Measurements from ENCODE around the gene RPN1. TPM values are rescaled to one million over a fixed set of nuclear protein-coding genes. Genes with fewer than 3 reads are reported as not detected.

The RPN1 gene
- total and polyA plus RNA-seq, 4 donors, result 132 to 407 (median 249) TPM

DNA sequence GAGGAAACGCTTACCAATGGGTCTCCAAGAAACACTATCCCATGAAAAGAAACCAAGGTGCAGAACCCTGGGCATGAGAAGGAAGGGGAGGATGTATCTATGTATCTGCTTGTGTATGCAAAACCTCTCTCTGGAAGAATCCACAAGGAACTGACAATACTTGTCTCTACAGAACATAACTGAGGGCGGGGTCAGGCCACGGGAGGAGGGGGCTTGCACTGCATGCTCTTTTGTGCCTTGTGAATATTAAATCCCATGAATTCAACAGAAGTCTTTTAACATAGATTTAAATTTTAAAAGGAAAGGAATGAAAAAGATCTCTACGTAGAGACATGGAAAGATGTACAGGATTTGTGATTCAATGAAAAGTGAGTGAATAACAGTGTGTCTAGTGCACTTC lies 57.8 kb downstream of the RPN1 start:
- Histone ChIP-seq H3K4me1 (ENCODE audit: control insufficient read depth in 4 of 4, insufficient read depth in 4 of 4, low read length in 3 of 4) (peaks cover 0 to 4% (median 0%) of the 10 kb centered on the region in 4 donors), H3K9me3 (ENCODE audit: control insufficient read depth in 4 of 4, low read length in 3 of 4) (no peaks in the 10 kb centered on the region), H3K27ac (ENCODE audit: low read depth in 1 of 2, low read length in 2 of 2) (no peak overlapping the region), H3K9ac (ENCODE audit: low read depth in 1 of 2, low read length in 2 of 2) (no peak overlapping the region), H3K36me3 (ENCODE audit: control insufficient read depth in 4 of 4, insufficient read depth in 3 of 4, low read depth in 1 of 4, low read length in 3 of 4) (no peaks in the 10 kb centered on the region), H3K4me3 (ENCODE audit: low read depth in 1 of 3, low read length in 3 of 3) (no peak overlapping the region), H3K27me3 (ENCODE audit: control insufficient read depth in 4 of 4, insufficient read depth in 4 of 4, low read length in 3 of 4) (no peaks in the 10 kb centered on the region)
- DNase-seq (ENCODE audit: low spot score), result no peak
- TF ChIP-seq YY1 (IDR thresholded peaks at IDR 0.05) (no peak), SP1 (IDR thresholded peaks at IDR 0.05) (no peak), GABPA (IDR thresholded peaks at IDR 0.05 in 1 of 2, conservative IDR thresholded peaks at IDR 0.05 in 1 of 2) (no peak), HNF4G (IDR thresholded peaks at IDR 0.05) (no peak), FOXA1 (IDR thresholded peaks at IDR 0.05) (no peak), NR2F2 (IDR thresholded peaks at IDR 0.05) (no peak), RAD21 (IDR thresholded peaks at IDR 0.05) (no peak), FOXA2 (IDR thresholded peaks at IDR 0.05) (no peak), HNF4A (conservative IDR thresholded peaks at IDR 0.05) (no peak)
- TF ChIP-seq, protein P1, sequence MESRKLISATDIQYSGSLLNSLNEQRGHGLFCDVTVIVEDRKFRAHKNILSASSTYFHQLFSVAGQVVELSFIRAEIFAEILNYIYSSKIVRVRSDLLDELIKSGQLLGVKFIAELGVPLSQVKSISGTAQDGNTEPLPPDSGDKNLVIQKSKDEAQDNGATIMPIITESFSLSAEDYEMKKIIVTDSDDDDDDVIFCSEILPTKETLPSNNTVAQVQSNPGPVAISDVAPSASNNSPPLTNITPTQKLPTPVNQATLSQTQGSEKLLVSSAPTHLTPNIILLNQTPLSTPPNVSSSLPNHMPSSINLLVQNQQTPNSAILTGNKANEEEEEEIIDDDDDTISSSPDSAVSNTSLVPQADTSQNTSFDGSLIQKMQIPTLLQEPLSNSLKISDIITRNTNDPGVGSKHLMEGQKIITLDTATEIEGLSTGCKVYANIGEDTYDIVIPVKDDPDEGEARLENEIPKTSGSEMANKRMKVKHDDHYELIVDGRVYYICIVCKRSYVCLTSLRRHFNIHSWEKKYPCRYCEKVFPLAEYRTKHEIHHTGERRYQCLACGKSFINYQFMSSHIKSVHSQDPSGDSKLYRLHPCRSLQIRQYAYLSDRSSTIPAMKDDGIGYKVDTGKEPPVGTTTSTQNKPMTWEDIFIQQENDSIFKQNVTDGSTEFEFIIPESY (IDR thresholded peaks at IDR 0.05), result no peak
- TF ChIP-seq, protein P2, sequence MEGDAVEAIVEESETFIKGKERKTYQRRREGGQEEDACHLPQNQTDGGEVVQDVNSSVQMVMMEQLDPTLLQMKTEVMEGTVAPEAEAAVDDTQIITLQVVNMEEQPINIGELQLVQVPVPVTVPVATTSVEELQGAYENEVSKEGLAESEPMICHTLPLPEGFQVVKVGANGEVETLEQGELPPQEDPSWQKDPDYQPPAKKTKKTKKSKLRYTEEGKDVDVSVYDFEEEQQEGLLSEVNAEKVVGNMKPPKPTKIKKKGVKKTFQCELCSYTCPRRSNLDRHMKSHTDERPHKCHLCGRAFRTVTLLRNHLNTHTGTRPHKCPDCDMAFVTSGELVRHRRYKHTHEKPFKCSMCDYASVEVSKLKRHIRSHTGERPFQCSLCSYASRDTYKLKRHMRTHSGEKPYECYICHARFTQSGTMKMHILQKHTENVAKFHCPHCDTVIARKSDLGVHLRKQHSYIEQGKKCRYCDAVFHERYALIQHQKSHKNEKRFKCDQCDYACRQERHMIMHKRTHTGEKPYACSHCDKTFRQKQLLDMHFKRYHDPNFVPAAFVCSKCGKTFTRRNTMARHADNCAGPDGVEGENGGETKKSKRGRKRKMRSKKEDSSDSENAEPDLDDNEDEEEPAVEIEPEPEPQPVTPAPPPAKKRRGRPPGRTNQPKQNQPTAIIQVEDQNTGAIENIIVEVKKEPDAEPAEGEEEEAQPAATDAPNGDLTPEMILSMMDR (IDR thresholded peaks at IDR 0.05; ENCODE audit: low read depth, low read length, missing input control), result no peak
- TF ChIP-seq, protein P3, sequence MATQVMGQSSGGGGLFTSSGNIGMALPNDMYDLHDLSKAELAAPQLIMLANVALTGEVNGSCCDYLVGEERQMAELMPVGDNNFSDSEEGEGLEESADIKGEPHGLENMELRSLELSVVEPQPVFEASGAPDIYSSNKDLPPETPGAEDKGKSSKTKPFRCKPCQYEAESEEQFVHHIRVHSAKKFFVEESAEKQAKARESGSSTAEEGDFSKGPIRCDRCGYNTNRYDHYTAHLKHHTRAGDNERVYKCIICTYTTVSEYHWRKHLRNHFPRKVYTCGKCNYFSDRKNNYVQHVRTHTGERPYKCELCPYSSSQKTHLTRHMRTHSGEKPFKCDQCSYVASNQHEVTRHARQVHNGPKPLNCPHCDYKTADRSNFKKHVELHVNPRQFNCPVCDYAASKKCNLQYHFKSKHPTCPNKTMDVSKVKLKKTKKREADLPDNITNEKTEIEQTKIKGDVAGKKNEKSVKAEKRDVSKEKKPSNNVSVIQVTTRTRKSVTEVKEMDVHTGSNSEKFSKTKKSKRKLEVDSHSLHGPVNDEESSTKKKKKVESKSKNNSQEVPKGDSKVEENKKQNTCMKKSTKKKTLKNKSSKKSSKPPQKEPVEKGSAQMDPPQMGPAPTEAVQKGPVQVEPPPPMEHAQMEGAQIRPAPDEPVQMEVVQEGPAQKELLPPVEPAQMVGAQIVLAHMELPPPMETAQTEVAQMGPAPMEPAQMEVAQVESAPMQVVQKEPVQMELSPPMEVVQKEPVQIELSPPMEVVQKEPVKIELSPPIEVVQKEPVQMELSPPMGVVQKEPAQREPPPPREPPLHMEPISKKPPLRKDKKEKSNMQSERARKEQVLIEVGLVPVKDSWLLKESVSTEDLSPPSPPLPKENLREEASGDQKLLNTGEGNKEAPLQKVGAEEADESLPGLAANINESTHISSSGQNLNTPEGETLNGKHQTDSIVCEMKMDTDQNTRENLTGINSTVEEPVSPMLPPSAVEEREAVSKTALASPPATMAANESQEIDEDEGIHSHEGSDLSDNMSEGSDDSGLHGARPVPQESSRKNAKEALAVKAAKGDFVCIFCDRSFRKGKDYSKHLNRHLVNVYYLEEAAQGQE (IDR thresholded peaks at IDR 0.05), result no peak
- TF ChIP-seq, protein P4, sequence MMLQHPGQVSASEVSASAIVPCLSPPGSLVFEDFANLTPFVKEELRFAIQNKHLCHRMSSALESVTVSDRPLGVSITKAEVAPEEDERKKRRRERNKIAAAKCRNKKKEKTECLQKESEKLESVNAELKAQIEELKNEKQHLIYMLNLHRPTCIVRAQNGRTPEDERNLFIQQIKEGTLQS (IDR thresholded peaks at IDR 0.05), result no peak
- TF ChIP-seq, protein P5, sequence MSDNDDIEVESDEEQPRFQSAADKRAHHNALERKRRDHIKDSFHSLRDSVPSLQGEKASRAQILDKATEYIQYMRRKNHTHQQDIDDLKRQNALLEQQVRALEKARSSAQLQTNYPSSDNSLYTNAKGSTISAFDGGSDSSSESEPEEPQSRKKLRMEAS (IDR thresholded peaks at IDR 0.05), result no peak
- 93% methylated on average over 4 of the region's 4 CpGs for WGBS

DNA sequence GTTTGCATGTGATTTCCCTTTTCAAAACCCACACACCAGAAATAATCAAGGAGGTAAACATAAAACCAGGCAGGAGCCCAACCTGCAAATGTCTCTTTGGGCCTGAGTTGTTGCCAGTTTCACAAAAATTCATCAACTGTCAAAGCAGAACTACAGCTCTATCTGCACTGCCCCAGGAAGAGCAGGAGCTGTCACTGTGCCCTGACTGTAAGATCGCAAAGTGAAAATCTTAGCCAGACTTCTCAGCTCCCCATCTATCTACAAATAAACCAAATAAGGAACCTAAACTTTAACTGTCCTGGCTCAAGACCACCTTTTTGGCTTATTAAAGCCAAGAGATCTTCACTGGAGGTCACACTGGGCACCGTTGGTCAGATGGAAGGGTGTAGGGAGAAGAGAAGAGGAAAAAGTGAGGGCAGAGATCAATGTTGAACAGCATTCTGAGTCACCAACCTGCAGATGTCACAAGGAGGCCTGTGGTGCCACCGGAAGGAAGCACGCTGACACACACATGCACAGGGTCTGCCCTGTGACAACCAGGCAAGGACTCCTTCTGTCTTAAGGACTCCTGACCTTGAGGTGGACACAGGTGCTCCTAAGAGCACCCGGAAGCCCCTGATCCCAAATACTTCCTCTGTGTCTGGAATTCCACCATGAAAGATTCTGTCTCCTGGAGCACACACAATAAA lies 58.7 kb downstream of the RPN1 start:
- DNase-seq (ENCODE audit: low spot score), result no peak
- H3K9ac ChIP-seq (ENCODE audit: low read depth in 1 of 2, low read length in 2 of 2), result no peak overlapping the region
- WGBS, result 76% methylated on average over 5 of the region's 5 CpGs
- H3K36me3 ChIP-seq (ENCODE audit: control insufficient read depth in 4 of 4, insufficient read depth in 3 of 4, low read depth in 1 of 4, low read length in 3 of 4), result no peaks in the 10 kb centered on the region
- peaks cover 0 to 4% (median 0%) of the 10 kb centered on the region in 4 donors for H3K4me1 ChIP-seq (ENCODE audit: control insufficient read depth in 4 of 4, insufficient read depth in 4 of 4, low read length in 3 of 4)
- TF ChIP-seq EGR1 (IDR thresholded peaks at IDR 0.05; ENCODE audit: low read depth in 2 of 2), result no peak
- H3K9me3 ChIP-seq (ENCODE audit: control insufficient read depth in 4 of 4, low read length in 3 of 4), result no peaks in the 10 kb centered on the region
- no peak overlapping the region for H3K27ac ChIP-seq (ENCODE audit: low read depth in 1 of 2, low read length in 2 of 2)
- no peaks in the 10 kb centered on the region for H3K27me3 ChIP-seq (ENCODE audit: control insufficient read depth in 4 of 4, insufficient read depth in 4 of 4, low read length in 3 of 4)
- no peak overlapping the region for H3K4me3 ChIP-seq (ENCODE audit: low read depth in 1 of 3, low read length in 3 of 3)
